ENCODE data around the gene NAALADL2.

DNA sequence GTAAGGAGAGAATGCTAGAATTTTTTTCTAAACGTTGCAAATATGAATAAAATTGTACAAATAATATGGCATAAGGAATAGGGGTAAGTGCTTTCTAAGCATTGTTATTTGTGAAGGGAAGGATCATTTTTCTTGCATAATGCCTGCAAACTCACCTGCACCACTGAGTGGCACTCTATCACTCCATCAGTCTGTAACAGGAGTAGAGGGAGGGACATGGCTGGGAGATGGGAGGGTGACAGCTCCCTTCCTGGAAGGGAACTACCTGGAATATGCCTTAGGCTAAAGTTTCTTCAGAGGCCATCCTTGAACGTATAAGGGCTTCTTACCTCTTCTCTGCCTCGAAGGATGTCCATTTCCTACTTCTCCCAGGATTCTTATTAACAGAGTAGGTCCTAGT is 3.0 kb downstream of the NAALADL2 start:
- TF ChIP-seq, protein P1, sequence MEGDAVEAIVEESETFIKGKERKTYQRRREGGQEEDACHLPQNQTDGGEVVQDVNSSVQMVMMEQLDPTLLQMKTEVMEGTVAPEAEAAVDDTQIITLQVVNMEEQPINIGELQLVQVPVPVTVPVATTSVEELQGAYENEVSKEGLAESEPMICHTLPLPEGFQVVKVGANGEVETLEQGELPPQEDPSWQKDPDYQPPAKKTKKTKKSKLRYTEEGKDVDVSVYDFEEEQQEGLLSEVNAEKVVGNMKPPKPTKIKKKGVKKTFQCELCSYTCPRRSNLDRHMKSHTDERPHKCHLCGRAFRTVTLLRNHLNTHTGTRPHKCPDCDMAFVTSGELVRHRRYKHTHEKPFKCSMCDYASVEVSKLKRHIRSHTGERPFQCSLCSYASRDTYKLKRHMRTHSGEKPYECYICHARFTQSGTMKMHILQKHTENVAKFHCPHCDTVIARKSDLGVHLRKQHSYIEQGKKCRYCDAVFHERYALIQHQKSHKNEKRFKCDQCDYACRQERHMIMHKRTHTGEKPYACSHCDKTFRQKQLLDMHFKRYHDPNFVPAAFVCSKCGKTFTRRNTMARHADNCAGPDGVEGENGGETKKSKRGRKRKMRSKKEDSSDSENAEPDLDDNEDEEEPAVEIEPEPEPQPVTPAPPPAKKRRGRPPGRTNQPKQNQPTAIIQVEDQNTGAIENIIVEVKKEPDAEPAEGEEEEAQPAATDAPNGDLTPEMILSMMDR (IDR thresholded peaks at IDR 0.05): peak in 3 of 7 experiments; percentile 22 to 30 (median 27)
- TF ChIP-seq POLR2A (IDR thresholded peaks at IDR 0.05): no peak

Measured in body of pancreas (tissue), 4 donors.